Stimulated activated CD8-positive, alpha-beta memory T cell treated with anti-CD3 and anti-CD28 coated beads, Interleukin-15, amount 100 ng/mL, for 1 hour (primary cell): Measurements from ENCODE around the gene UACA.
"Not testable (repeated sequence)": the region's sequence is repeated elsewhere in the genome, so short reads cannot be mapped to it uniquely, and the experiment has no call there.

Experiments used
- DNase-seq: peaks from one replicate; pipeline ENCODE4 v3.0.0-alpha.2; 2020; ENCODE audit warnings: low read depth

Gene UACA

DNA sequence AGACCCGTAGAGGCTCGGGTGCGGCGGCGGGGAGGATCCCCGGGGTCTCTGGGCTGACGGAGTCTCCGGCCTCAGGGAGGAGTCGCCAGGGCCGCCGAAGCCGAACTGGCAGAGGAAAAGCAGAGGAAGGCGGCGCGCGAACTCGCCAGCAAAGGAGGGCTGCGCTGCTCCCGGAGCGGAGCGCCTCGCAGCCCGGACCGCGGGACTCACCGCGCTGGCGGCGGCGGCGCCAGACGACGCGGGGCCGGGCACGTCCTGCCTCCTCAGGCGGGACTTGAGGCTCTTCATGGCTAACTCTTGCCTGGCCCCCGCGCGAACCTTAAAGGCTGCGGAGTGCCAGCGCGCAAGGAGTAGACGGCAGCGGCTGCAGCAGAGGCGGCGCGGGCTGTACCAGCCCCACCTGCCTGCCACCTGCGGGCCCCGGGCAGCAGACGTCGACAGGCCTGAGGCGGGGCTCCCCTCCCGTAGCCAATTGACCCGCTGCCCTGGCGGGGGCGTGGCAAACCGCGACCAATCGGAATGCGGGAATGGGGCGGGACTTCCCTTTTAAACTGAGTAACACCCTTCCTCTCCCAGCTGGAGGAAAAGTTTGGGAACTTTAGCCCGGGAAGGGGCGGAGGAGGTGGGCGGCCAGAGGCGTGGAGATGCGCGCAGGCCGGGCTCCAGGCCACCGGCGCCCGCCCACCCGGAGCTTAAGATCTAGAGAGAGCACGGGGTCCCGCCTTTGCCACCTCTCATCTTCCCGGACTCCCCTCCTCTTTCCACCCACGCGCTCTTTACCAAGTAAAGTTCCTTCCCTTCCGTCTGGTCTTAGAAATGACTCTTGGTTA is at the start of gene UACA:
TSS of gene UACA (minus strand) at position 439 of the 830 bp plus-strand sequence. CDS start at position 288, 151 bp downstream.
- peak; percentile 24 for DNase-seq

DNA sequence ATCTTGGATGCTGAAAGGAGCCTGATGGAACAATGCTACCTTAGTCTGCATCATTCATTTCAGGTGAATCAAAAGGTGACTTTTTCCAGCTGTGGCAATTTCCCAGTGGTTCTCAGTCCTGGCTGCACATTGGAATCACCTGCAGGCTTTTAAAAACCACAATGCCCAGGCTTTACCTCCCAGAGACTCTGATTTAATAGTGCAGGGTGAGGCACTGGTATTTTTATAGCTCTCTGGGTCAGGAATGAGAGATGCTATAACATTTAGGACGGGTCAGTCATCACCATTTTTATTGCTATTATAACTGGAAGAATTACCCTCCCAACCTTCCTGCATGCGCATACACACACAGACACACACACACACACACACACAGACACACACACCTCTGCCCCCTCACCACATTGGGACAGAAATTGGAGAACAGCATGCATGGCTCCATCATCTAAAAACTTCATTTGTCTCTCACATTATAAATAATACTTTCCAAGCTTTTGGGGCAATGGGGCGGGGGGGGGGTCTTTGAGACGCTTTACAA is 49.5 kb upstream of the UACA start:
- no peak for DNase-seq

DNA sequence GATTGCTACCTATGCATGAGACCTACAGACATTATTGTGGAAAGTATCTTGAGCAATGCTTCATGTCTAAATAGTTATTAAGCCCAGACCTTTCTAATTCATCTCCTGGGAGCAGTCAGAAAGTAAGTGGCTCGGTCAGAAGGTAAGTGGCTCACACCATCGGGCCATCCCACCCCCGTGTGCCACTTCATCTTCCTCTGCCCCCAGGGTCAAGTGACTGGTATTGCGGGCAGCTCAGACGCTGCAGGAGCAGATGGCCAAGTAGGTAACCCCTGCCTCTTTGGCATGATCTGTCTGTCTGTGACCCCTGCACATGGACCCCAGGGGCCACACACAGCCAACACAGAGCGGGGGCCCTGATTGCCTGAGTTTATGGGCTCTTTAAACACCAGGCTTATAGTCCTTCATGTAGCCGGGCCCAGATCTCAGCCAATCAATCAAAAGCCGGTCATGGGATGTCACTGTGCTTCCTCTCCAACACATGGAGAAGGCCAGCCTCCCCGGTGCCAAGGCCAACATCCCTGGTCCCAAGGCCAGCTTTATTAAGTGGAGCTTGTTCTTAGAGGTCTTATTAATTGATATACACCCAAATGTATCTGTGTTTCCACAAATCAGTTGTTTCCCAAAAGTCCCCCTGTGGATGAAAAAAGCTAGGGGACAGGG is 47.7 kb upstream of the UACA start:
- DNase-seq, result no peak

DNA sequence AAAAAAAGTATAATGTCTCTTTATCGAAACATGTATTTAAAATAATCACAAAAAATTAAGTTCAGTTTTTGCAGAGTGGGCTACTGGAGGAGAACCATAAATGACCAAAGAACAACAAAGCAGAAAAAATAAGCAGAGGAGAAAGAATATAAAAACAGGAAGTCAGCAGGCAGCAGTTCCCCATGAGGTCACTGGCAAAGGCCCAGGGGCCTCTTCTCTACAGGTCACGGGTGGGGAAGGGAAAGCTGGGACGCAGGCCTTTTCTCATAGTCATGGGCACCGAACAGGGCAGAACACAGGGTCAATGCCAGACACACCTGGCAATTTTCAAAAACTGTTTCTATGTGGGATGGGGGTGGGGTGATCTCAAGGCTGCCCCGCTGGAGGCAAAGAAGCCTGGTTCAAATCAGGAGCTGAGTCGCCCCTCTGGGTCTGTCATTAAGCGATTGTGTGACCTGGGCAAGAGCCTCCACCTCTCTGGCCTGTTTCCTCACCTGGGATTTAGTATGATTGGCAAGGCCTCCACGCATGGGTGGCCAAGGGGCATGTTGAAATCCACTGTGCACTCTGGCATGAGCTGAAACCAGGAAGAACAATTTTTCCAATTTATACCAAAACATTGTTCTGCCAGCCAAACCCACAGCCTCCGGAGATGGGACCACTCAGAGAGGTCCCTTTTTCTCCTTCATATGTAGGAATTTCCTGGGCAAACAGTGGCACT is 43.8 kb upstream of the UACA start:
- no peak for DNase-seq

DNA sequence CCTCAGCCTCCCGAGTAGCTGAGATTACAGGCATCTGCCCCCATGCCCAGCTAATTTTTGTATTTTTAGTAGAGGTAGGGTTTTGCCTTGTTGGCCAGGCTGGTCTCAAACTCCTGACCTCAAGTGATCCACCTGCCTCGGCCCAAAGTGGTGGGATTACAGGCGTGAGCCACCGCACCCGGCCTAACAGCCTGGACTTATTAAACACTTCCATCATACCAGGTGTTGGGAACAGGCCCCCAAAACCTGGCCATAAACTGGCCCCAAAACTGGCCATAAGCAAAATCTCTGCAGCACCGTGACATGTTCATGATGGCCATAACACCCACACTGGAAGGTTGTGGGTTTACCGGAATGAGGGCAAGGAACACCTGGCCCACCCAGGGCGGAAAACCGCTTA is 41.0 kb upstream of the UACA start:
- DNase-seq, result not testable (repeated sequence)

DNA sequence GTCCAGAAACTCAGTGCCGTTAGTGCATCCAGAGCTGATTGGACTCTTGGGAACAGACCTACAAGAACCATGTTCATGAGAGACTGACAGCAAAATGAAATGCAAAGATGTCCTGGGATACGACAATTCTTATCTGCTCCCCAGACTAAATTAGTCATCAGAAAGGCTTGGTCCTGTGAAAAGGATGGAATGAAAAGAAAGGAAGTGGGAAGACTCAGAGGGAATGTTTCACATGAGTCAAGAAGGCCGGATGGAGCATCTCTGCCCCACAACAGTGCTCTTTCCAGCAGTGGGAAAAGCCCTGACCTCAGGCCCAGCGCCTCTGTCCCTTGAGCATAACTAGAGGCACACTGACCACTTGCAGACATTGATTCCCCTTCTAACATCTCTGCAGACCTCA is 39.3 kb upstream of the UACA start:
- no peak for DNase-seq

DNA sequence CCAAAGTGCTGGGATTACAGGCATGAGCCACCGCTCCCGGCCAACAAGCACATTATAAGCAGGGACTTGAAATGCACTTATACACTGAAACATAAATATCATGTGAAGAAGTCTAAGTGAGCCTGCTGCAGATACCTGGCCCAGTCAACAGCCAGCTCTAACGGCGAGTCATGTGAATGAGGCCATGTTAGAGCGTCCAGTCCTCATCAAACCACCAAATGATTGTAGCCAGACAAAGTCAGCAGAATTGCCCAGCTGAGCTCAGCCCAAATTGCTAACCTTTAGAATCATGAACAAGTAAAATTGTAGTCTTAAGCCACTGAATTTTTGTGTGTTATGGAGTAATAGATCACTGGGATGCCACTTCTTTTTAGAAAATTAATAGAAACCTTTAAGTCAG is 37.8 kb upstream of the UACA start:
- DNase-seq, result no peak

- no peak for DNase-seq
Observed at GRCh38 chr15:70799667-70800450, 36.5 kb upstream of the UACA start.

DNA sequence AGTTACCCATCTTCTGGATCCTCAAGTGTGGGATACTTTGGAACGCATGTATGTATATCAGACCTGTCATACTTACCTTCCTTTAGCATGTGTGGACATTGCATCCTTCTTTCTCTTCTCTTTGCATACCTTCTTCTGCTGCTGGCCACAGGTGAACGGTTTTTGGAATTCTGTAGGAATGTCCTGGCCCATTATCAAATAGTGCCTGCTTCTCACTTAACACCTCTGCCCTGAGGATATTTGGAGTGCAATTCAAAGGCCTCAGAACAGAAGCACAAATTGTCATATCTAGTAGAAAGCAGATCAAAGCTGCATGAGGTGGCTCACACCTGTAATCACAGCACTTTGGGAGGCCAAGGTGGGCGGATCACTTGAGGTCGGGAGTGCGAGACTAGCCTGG is 34.1 kb upstream of the UACA start:
- no peak for DNase-seq

DNA sequence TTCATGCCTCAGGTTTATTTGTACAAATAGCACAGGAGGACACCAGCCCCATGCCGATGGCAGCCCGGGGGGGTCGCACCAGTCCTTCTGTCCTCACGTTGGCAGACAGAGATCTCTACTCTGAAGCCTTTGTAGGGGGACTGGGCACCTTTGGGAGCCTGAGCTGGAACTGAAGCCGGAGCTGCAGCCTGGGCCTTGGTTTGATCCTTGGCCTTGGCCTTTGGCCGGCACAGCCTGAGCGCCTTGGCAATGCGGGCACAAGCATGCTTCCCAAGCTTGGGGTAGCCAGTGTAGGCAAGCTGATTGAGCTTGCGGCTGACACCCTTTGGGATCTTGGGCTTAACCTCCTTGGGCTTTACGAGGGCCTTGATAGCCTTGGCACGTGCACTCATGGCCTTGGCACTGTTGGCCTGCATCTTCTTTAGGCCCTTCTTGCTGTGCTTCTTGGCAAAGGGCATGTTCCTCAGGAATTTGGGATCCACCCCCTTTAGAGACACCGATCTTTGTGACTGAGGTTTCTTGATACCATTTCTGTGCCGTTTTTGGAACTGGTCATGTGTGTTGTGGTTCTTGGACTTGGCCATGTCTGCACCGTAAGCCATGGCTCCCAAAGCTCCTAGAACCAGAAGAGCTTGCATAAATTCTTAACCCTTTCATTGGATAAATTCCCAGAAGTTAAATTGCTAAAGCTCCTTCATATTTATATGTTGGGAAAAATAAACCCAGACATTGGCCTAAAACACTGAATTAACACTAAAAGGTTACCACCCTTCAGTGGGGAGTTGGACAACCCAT is 33.4 kb upstream of the UACA start:
- no peak for DNase-seq

GRCh38 chr15:70795311-70795665 is 31.9 kb upstream of the UACA start:
- DNase-seq, result no peak

GRCh38 chr15:70794596-70795310 is 31.4 kb upstream of the UACA start:
- no peak for DNase-seq

- no peak for DNase-seq
Observed at GRCh38 chr15:70793694-70794093, 30.3 kb upstream of the UACA start.

DNA sequence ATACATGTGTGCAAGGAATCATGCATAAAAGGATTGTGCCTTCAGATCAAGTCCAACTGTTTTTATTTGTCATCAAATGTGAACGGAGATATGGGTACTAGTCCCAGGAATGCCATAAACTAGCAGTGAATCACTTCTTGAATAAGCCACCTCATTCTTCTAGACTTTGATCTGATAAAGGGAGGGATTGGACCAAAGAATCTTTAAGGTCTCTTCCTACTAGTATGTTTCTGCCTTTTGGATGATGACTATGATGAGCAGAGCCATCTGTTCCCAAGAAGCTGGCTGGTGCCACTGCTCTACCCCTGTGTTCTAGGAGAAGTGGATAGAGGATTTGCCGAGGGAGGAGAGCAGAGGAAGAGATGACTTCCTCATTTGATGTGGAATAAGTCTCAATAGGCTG is 28.8 kb upstream of the UACA start:
- DNase-seq, result no peak

DNA sequence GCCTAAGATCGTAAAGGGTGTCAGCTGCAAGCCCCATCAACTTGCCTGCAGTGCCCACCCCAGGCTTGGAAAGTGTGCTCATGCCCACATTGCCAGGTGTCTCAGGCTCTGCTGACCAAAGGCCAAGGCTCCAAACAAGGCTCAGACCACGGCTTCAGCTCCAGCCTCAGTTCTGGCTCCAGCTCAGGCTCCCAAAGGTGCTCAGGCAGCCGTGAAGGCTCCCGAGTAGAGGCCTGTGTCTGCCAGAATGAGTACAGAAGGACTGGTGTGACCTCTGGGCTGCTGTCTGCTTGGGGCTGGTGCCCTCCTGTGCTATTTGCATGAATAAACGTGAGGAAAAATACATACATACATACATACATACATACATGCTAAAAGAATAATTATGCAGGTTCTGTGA is 27.9 kb upstream of the UACA start:
- DNase-seq, result no peak

GRCh38 chr15:70789213-70789612 is 25.9 kb upstream of the UACA start:
- no peak for DNase-seq

DNA sequence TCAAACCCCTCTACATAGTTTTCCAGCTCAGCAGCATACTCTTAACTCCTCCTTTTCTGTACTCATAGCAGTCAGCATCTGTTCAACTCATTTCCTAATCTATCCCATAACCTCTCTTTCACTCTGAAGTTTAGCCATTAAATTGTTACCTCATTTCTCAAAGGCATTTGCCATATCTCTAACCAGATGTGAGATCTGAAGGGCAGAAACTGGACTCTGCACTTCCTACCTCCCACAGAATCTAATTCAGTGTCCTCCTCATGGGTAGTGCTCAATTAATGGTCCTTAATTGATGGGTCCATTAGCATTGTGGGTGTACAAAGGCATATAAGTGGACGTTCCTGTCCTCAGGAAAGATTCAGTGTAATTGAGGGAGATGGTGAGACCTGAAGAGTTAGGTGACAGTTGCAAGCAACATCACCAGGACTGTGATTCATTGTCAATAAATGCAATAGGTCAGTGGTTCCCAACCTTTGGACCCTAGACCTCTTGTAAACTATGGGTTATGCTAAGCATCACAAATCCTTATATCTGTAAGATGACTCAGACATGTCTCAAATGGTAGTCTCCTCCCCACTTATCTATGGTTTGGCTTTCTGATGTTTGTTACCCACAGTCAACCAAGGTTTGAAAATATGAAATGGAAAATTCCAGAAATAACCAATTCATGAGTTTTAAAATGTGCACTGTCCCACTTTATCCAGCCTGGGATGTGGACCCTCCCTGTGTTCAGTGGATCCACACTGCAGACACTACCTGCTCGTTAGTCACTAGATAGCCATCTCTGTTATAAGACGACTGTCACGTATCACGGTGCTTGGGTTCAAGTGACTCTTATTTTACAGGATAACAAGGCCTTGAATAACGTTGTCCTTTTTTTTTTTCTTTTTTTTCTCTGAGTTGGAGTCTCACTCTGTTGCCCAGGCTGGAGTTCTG is 25.0 kb upstream of the UACA start:
- DNase-seq, result no peak

GRCh38 chr15:70786996-70787395 is 23.6 kb upstream of the UACA start:
- no peak for DNase-seq

GRCh38 chr15:70783610-70784022 is 20.3 kb upstream of the UACA start:
- DNase-seq, result no peak
